Umbilical cord (tissue), 2 donors: ENCODE measurements around the gene GGTA1. TPM values are rescaled to one million over a fixed set of nuclear protein-coding genes. Genes with fewer than 3 reads are reported as not detected.
"Not testable (repeated sequence)": the region's sequence is repeated elsewhere in the genome, so short reads cannot be mapped to it uniquely, and the experiment has no call there.

Source experiments
- DNase-seq: peaks from one replicate; pipeline ENCODE4 v3.0.0-alpha.2; 2015; ENCODE audit warnings: low spot score
- total RNA-seq: library from RNA; depleted of rRNA; stranded (reverse); fragments of >200 nt; gene quantifications from one replicate; pipeline ENCODE4 v1.2.3, GENCODE V29; 2014; ENCODE audit warnings: low replicate concordance; ENCODE audit not compliant: insufficient read depth

The GGTA1 gene
- total RNA-seq, 1 donor from 2014 or later: 12.0 TPM

GRCh38 chr9:121458449-121458848, 41.2 kb downstream of the GGTA1 start:
- not testable (repeated sequence) for DNase-seq

- no peak for DNase-seq
Observed at GRCh38 chr9:121455527-121456239, 44.0 kb downstream of the GGTA1 start.

GRCh38 chr9:121454972-121455371, 44.7 kb downstream of the GGTA1 start:
- no peak for DNase-seq

- no peak for DNase-seq
Observed at GRCh38 chr9:121453232-121453892, 46.3 kb downstream of the GGTA1 start.

- no peak for DNase-seq
Observed at GRCh38 chr9:121452085-121452484, 47.6 kb downstream of the GGTA1 start.

GRCh38 chr9:121451586-121451985, 48.1 kb downstream of the GGTA1 start:
- DNase-seq: no peak

- DNase-seq: no peak
Observed at GRCh38 chr9:121450241-121450640, 49.4 kb downstream of the GGTA1 start.

GRCh38 chr9:121449786-121450185, 49.9 kb downstream of the GGTA1 start:
- no peak for DNase-seq

- no peak for DNase-seq
Observed at GRCh38 chr9:121447321-121447834, 52.3 kb downstream of the GGTA1 start.

GRCh38 chr9:121445986-121446385, 53.7 kb downstream of the GGTA1 start:
- DNase-seq: no peak

GRCh38 chr9:121443981-121444380, 55.7 kb downstream of the GGTA1 start:
- DNase-seq: no peak

GRCh38 chr9:121441165-121441564, 58.5 kb downstream of the GGTA1 start:
- no peak for DNase-seq

GRCh38 chr9:121439711-121440664, 59.7 kb downstream of the GGTA1 start:
- peak; percentile 22 for DNase-seq

GRCh38 chr9:121439016-121439415, 60.6 kb downstream of the GGTA1 start:
- DNase-seq: no peak

- no peak for DNase-seq
Observed at GRCh38 chr9:121437891-121438290, 61.8 kb downstream of the GGTA1 start.

GRCh38 chr9:121437046-121437445, 62.6 kb downstream of the GGTA1 start:
- DNase-seq: not testable (repeated sequence)

- DNase-seq: no peak
Observed at GRCh38 chr9:121434969-121435368, 64.7 kb downstream of the GGTA1 start.

- DNase-seq: no peak
Observed at GRCh38 chr9:121427899-121428298, 71.7 kb downstream of the GGTA1 start.

GRCh38 chr9:121424024-121424432, 75.6 kb downstream of the GGTA1 start:
- no peak for DNase-seq

- no peak for DNase-seq
Observed at GRCh38 chr9:121411993-121412392, 87.7 kb downstream of the GGTA1 start.

GRCh38 chr9:121405899-121406298, 93.7 kb downstream of the GGTA1 start:
- DNase-seq: no peak
